H1 (cell line): Measurements from ENCODE around the gene SMARCC1. TPM values are rescaled to one million over a fixed set of nuclear protein-coding genes. Genes with fewer than 3 reads are reported as not detected.

Source experiments
- CHD2 ChIP-seq: IDR thresholded peaks from 2 replicates; pipeline ENCODE4 v1.6.1; 2012; ENCODE audit warnings: low read length, improper control_type of control experiment
- RBBP5 ChIP-seq: IDR thresholded peaks from 2 replicates; pipeline ENCODE4 v1.7.1; 2012; ENCODE audit warnings: low read depth, mild to moderate bottlenecking, inconsistent platforms, low read length, moderate library complexity, borderline replicate concordance
- TCF12 ChIP-seq: IDR thresholded peaks from 2 replicates; pipeline ENCODE4 v1.6.1; 2011; ENCODE audit warnings: low read depth, mild to moderate bottlenecking, low read length
- polyA plus RNA-seq, 7 experiments: library from polyadenylated mRNA; depleted of rRNA in 3 of 7; stranded (reverse) in 5 of 7; unstranded in 2 of 7; fragments of >200 nt in 5 of 7; fragments of 200-250 nt in 2 of 7; gene quantifications; 1 replicate in 5 of 7; 2 replicates in 1 of 7; 4 replicates in 1 of 7; pipeline versions ENCODE4 v1.2.1 to v1.2.3, GENCODE V29; 2011 to 2013; ENCODE audit warnings: missing spikeins in 2 of 7, mixed read lengths in 2 of 7
- total RNA-seq: library from RNA; stranded (reverse); fragmentation: NEBNext Ultra II Directional; extraction: Animal tissue kit (Norgen Biotek cat#: 25700); gene quantifications from 2 replicates; pipeline ENCODE4 v1.2.1, GENCODE V29; 2021
- TF ChIP-seq, protein P1 (sequence below), 3 experiments: IDR thresholded peaks; 1 replicate in 2 of 3; 2 replicates in 1 of 3; pipeline versions ENCODE4 v1.5.1 to v1.6.1; 2011; ENCODE audit warnings: low read length in 3 of 3, mild to moderate bottlenecking in 3 of 3, inconsistent platforms in 2 of 3, low read depth in 1 of 3, moderate library complexity in 1 of 3; ENCODE audit not compliant: insufficient read depth in 1 of 3; ENCODE audit errors: control extremely low read depth in 1 of 3

Gene SMARCC1
- total and polyA plus RNA-seq, 2 of the 8 experiments (the other 6 are each of a cell fraction or from before 2014, with no cell fraction given): 64.1 to 335 TPM

- TF ChIP-seq TCF12 (no peak), CHD2 (no peak), RBBP5 (no peak)
- TF ChIP-seq, protein P1, sequence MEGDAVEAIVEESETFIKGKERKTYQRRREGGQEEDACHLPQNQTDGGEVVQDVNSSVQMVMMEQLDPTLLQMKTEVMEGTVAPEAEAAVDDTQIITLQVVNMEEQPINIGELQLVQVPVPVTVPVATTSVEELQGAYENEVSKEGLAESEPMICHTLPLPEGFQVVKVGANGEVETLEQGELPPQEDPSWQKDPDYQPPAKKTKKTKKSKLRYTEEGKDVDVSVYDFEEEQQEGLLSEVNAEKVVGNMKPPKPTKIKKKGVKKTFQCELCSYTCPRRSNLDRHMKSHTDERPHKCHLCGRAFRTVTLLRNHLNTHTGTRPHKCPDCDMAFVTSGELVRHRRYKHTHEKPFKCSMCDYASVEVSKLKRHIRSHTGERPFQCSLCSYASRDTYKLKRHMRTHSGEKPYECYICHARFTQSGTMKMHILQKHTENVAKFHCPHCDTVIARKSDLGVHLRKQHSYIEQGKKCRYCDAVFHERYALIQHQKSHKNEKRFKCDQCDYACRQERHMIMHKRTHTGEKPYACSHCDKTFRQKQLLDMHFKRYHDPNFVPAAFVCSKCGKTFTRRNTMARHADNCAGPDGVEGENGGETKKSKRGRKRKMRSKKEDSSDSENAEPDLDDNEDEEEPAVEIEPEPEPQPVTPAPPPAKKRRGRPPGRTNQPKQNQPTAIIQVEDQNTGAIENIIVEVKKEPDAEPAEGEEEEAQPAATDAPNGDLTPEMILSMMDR (IDR thresholded peaks at IDR 0.05; ENCODE audit: control extremely low read depth in 1 of 3, insufficient read depth in 1 of 3, low read depth in 1 of 3, low read length in 3 of 3): no peak
Observed at GRCh38 chr3:47622671-47623461, 158.8 kb downstream of the SMARCC1 start (continued).
